ENCODE results near the gene RBBP8NL.

DNA sequence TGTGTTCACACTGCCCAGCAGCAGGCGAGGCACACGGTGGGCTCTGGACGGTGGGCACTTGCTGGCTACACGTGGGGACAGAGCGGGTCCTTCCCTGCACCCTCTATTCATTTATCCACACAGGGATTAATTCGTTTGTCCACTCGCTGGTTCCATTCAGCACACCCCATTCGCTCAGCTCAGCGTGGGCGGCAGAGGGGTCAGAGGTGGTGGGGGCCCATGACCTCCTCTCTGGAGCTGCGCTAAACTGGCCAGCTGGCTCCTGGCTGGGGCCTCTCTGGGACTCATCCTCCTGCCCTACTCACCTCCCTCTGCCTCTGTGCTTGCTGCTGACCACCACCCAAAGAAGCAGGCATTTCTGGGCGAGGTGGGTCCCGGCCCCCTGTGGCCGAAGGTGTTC lies 21.4 kb upstream of the RBBP8NL start:
- TF ChIP-seq, protein P1, sequence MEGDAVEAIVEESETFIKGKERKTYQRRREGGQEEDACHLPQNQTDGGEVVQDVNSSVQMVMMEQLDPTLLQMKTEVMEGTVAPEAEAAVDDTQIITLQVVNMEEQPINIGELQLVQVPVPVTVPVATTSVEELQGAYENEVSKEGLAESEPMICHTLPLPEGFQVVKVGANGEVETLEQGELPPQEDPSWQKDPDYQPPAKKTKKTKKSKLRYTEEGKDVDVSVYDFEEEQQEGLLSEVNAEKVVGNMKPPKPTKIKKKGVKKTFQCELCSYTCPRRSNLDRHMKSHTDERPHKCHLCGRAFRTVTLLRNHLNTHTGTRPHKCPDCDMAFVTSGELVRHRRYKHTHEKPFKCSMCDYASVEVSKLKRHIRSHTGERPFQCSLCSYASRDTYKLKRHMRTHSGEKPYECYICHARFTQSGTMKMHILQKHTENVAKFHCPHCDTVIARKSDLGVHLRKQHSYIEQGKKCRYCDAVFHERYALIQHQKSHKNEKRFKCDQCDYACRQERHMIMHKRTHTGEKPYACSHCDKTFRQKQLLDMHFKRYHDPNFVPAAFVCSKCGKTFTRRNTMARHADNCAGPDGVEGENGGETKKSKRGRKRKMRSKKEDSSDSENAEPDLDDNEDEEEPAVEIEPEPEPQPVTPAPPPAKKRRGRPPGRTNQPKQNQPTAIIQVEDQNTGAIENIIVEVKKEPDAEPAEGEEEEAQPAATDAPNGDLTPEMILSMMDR (IDR thresholded peaks at IDR 0.05; ENCODE audit: low read length) = no peak
- TF ChIP-seq EZH2 (IDR thresholded peaks at IDR 0.05; ENCODE audit: borderline replicate concordance, low read length) = no peak

Measured in OCI-LY1 (cell line).